Measurements from ENCODE around the gene LRP1.

Gene LRP1

GRCh38 chr12:57127726-57128518 is at the start of gene LRP1:
LRP1 (plus strand) TSS chr12:57128483; CDS start chr12:57128965, 482 bp downstream.
- peak; percentile 72 to 77 for DNase-seq

- peak; percentile 90 to 93 for DNase-seq
Observed at GRCh38 chr12:57078519-57079404, 49.5 kb upstream of the LRP1 start, which contains the start of gene NEMP1. NEMP1 (minus strand) TSS chr12:57078791; CDS start chr12:57078745, 46 bp downstream.

- no peak for DNase-seq
Observed at GRCh38 chr12:57079821-57080220, 48.5 kb upstream of the LRP1 start.

GRCh38 chr12:57080855-57081254 is 47.4 kb upstream of the LRP1 start:
- no peak for DNase-seq

GRCh38 chr12:57085999-57086492 is 42.2 kb upstream of the LRP1 start:
- peak in 1 of 2 experiments; percentile 34 for DNase-seq

- peak; percentile 64 to 77 for DNase-seq
Observed at GRCh38 chr12:57086493-57087009, 41.7 kb upstream of the LRP1 start.

- DNase-seq: peak; percentile 98
Observed at GRCh38 chr12:57087010-57087690, 41.1 kb upstream of the LRP1 start.

GRCh38 chr12:57087691-57088353 is 40.5 kb upstream of the LRP1 start:
- DNase-seq: peak; percentile 81 to 86

- peak; percentile 88 to 89 for DNase-seq
Observed at GRCh38 chr12:57088354-57089270, 39.7 kb upstream of the LRP1 start, which contains the start of gene NAB2. NAB2 (plus strand) TSS chr12:57089114; CDS start chr12:57089272, 158 bp downstream.

GRCh38 chr12:57089271-57090245 is 38.7 kb upstream of the LRP1 start:
- DNase-seq: peak; percentile 50 to 56

GRCh38 chr12:57090490-57090889 is 37.8 kb upstream of the LRP1 start:
- no peak for DNase-seq

- DNase-seq: no peak
Observed at GRCh38 chr12:57090924-57091637, 37.2 kb upstream of the LRP1 start.

GRCh38 chr12:57091638-57092528 is 36.4 kb upstream of the LRP1 start:
- DNase-seq: no peak

- no peak for DNase-seq
Observed at GRCh38 chr12:57092529-57092862, 35.8 kb upstream of the LRP1 start.

- DNase-seq: no peak
Observed at GRCh38 chr12:57092876-57093414, 35.3 kb upstream of the LRP1 start.

GRCh38 chr12:57093415-57094207 is 34.7 kb upstream of the LRP1 start:
- peak; percentile 76 to 83 for DNase-seq
